GM21447 (cell line): ENCODE measurements around the gene MPPED2.
"Not testable (repeated sequence)": the region's sequence is repeated elsewhere in the genome, so short reads cannot be mapped to it uniquely, and the experiment has no call there.

Experiments
- ATAC-seq: cut with Tn5 transposase; IDR thresholded peaks from one replicate; pipeline ENCODE4 v1.9.1; 2021; ENCODE audit not compliant: unreplicated experiment

MPPED2 gene

GRCh38 chr11:30579415-30580175 lies 6.6 kb downstream of the MPPED2 start:
- ATAC-seq = no peak

- no peak for ATAC-seq
Measured at GRCh38 chr11:30578406-30578805, 7.7 kb downstream of the MPPED2 start.

DNA sequence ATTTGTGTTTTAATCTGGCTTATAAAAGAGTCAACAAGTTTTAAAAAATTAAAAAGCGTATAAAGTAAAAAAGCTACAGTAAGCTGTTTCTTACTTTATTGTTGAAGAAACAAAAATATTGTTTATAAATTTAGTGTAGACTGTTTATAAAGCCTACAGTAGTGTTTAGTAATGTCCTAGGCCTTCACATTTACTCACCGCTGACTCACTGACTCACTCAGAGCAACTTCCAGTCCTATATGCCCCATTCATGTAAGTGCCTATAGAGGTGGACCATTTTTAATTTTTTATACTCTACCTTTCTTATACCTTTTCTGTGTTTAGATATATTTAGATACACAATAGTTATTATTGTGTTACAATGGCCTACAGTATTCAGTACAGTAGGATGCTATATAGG lies 12.2 kb downstream of the MPPED2 start:
- ATAC-seq = no peak

- ATAC-seq = no peak
Measured at GRCh38 chr11:30568931-30569330, 17.2 kb downstream of the MPPED2 start.

DNA sequence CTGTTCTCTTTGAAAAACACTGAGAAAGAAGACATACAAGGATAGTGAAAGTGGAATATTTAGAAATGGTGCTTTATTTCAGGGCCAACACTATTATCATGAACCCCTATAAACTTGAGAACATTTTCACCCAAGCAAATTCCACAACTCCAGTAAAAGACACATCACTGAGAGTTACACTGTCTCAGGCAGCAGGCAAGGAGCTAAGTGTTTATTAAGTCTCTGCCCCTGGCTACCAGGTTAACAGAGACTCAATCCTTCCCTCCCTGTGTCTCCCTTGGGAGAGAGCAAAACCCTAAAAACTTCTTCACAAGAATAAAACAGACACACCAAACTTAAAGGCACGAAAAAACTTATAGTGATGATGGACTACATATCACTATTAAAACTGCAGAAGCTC lies 18.5 kb downstream of the MPPED2 start:
- ATAC-seq = no peak

DNA sequence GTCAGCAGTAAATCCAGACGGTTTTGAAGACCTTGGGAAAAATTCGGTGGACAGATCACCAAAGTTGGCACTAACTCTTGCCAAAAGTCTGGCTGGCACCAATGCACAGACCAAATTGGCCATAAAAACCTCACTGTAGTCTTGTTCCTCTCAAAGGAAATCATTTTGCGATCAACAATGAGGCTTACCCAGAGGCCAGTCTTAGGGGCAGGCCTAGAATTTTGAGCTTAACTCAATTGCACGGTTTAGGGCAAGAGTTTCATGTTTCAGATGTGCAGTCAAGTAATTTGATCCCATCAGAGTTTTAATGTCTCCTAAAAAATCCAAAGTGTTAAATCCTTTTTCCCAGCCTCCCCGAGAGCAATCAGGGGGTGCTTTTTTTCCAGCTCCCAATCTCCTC lies 19.0 kb downstream of the MPPED2 start:
- ATAC-seq = no peak

DNA sequence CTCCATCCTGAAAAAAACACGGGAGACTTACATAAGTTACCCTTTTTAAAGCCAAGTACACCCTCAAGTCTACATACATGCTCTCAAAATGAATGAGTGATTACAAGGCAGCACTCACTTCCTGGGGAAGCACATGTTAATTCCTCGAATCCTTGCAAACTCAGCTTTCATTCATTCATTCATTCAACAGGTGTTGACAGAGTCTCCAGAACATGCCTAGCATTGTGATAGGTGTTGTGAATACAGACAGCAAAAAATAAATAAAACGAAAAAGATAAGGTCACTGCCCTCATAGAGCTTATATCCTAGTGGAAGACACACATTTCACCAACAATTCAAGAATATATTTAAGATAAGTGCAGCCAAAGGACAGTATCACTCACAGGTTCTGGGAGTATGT lies 19.7 kb downstream of the MPPED2 start:
- ATAC-seq = no peak

- ATAC-seq = no peak
Measured at GRCh38 chr11:30565027-30565426, 21.1 kb downstream of the MPPED2 start.

DNA sequence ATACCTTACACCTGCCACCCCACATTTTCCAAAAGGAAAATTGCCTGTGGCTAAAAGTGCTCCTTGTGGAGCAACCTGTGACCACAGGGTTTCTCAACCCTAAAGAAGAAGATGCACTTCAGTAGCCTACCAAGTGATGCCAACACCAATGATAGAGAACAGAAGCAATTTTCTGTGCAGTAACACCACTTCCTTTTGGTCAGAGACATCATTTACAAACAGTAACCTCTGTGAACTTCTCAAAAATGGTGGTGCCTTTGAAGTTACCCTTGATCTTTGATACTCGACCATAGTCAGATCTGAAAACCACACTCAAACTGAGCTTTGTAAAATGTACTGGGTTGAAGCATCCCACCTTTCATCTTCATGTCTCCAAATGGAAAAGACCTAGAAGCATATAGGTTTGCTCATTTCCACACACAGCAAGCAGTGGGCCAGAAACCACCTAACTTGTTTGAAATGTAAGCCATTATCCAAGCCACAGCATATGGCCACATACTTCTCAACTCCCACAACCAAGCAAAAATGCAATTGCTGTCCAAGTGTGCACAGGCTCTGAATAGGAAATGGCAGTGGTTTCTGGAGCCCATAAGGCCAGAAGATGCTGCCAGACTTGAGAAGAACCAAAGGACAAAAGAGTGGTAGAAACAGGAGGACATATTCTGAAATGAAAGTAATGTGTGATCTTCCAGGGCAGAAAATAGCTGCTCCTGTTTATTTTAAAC lies 24.3 kb downstream of the MPPED2 start:
- ATAC-seq = no peak

GRCh38 chr11:30560206-30561106 lies 25.7 kb downstream of the MPPED2 start:
- no peak for ATAC-seq

DNA sequence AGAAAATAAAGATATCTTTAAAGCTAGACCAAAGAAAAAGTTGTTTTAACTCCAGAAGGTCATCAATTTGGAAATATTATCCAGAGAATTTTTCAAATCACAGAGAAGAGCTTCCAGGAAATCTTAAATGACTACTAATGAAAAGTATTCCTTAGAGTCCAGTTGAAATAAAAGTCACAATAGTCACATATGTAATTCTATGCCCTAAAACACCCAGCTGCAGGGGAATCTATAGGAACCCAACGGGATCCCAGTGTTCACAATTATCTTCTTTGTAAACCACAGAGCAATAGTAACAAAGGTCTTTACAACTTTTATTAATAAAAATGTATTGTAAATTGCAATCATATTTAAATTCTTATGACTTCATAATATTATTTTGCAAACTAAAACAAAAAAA lies 27.1 kb downstream of the MPPED2 start:
- no peak for ATAC-seq

DNA sequence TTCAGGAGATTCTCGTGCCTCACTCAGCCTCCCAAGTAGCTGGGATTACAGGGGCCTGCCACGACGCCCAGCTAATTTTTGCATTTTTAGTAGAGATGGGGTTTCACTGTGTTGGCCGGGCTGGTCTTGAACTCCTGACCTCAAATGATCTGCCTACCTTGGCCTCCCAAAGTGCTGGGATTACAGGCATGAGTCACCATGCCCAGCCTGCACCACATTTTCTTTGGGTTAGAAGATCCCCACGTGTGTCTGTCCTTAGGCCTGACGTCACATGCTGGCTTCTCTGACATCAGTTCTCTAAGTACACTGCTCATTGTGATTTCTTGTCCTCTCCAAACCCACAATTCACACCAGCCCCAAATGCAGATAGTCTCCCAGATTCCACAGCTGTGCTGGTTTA lies 31.6 kb downstream of the MPPED2 start:
- not testable (repeated sequence) for ATAC-seq

DNA sequence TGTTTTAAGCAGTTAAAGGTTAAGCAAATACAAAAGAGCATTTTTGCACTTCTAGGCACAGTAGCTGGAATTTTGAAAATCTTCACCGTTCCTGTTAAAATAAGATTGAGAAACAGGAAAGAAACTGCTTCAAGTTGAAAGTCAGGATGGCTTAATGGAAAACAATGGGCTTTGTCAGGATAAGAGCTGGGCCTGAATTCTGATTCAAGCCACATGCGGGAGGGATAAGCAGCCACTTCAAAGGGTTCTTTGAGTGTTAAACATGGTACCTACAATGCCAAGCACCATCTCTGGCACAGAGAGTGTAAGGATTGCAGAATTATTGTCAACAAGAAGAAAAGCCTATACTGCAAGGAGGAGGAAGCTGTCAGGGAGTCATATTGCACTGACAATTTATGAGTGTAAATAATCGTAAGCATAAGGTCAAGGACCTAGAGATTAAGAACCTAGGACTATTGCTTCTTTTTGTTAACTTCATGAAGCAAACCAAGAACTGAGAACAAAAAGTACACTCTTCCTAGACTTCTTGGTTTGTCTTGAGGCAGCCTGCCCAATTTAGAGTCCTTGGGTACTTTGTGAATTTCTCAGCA lies 32.5 kb downstream of the MPPED2 start:
- no peak for ATAC-seq

DNA sequence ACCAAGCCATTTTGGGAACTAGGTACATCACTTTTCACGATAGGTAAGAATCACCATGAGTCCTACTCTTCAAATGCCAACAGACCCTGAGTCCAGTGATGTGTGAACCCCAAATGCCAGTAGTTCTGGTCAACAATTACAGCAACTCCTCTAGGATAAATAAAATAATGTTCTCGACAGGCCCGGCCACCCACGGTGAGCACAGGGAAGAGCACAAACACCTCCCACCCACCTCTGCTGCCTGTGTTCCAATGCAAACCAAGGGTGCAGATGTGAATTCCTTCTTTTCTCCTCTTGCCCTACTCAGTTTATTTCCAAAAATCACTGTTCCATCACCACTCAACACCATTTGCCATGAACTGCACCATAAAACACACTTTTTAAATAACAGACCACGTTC lies 33.3 kb downstream of the MPPED2 start:
- ATAC-seq = no peak

- ATAC-seq = no peak
Measured at GRCh38 chr11:30550022-30550542, 36.1 kb downstream of the MPPED2 start.

DNA sequence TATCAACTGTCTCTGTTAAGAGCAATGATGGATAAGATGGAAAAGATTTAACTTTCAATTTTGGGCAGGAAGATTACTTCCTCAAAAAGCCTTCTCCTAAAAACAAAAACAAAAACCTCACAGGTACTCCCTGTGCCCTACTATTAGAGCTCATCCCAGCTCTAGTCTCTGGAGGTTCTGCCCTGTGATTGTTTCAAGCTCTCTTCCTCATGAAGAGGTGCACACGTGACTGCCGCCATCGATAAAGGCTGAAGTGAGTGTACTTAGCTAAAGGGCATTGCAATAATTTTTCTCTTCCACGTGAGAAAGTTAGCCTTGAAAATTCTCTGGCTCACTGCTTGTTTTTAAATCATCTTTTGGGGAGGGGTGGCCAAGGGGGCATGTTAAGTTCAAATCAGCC lies 36.6 kb downstream of the MPPED2 start:
- no peak for ATAC-seq

GRCh38 chr11:30546334-30546733 lies 39.8 kb downstream of the MPPED2 start:
- ATAC-seq = no peak

- ATAC-seq = no peak
Measured at GRCh38 chr11:30545507-30545906, 40.6 kb downstream of the MPPED2 start.

DNA sequence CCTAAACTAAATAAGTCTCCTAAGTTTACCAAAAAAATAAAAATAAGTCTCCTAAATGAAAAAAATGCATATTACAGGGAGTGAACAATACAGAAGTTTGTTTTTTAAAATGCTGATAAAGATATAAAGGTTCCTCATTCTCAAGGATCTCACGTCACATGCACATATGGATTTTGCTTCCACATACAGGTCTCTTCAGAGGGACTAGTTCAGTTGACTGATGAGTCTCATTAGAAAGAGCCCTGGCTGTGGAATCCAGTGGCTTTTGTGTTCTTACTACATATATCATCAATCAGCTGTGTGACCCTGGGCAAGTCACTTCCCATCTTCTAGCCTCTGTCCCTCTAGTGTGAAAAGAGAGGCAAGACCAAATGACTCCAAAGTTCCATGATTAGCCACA lies 43.1 kb downstream of the MPPED2 start:
- ATAC-seq = no peak

- ATAC-seq = no peak
Measured at GRCh38 chr11:30540781-30541180, 45.4 kb downstream of the MPPED2 start.

DNA sequence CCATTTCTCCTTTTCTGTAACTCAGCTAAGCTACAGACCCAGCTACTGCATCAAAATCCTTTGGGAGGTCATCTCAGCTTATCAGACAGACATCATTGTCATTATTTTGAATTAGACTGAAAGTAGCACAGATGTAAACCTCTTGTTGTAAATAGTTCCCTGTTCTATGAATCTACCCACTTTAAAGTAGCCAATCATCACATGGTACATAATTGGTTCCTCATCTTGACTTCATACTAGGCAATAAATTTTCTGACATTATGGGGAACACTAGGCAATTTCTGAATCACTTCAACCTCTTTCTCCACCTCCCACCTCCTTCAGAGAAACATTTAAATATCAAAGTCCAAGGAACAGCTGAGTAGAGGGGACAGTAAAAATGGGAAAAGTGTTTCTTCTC lies 47.9 kb downstream of the MPPED2 start:
- no peak for ATAC-seq
